PC-3 (cell line): Measurements from ENCODE around the gene GRIP2. TPM values are rescaled to one million over a fixed set of nuclear protein-coding genes. Genes with fewer than 3 reads are reported as not detected.

ENCODE experiments used
- ATAC-seq: fragments of 200-7000 bp; cut with Tn5 transposase; 2 replicates; pipeline ENCODE4 v1.9.1; 2020; ENCODE audit warnings: mild to moderate bottlenecking, moderate library complexity
- BruUV-seq: library from RNA; stranded (reverse); fragments of 400-500 nt; replicated peaks from 2 replicates; lab custom pipeline; 2021; lab: Mats Ljungman, UMichigan
- CTCF ChIA-PET: fragments of 300-600 bp; sonication (Branson Sonifier 250); formaldehyde crosslinking; loops from one replicate; lab custom pipeline; 2022; ENCODE audit warnings: antibody characterized with exemption; lab: Charles Lee
- POLR2A ChIA-PET: fragments of 300-600 bp; sonication (Branson Sonifier 250); formaldehyde crosslinking; loops from one replicate; lab custom pipeline; 2022; ENCODE audit warnings: antibody characterized with exemption; ENCODE audit not compliant: unreplicated experiment; lab: Charles Lee
- DNase-seq: peaks from one replicate; pipeline ENCODE4 v3.0.0-alpha.2; 2015
- H2AFZ ChIP-seq: fragments of 300-600 bp; sonication (generic); 2 replicates; pipeline ENCODE4 v1.6.0; 2016; ENCODE audit warnings: antibody characterized with exemption, low read length
- H3F3A ChIP-seq: fragments of 300-600 bp; sonication (generic); one replicate; pipeline ENCODE4 v1.6.0; 2017; ENCODE audit warnings: antibody characterized with exemption, low read length, control low read depth, mild to moderate bottlenecking; ENCODE audit not compliant: unreplicated experiment
- H3K27ac ChIP-seq: fragments of 300-600 bp; sonication (generic); 2 replicates; pipeline ENCODE4 v1.5.1; 2016; ENCODE audit warnings: mild to moderate bottlenecking, low read length
- H3K27me3 ChIP-seq: fragments of 300-600 bp; sonication (generic); 2 replicates; pipeline ENCODE4 v1.6.1; 2016; ENCODE audit warnings: low read length, mixed read lengths
- H3K36me3 ChIP-seq: fragments of 300-600 bp; sonication (generic); 2 replicates; pipeline ENCODE4 v1.6.1; 2016; ENCODE audit warnings: low read depth, mixed run types, low read length, mixed read lengths
- H3K4me1 ChIP-seq: fragments of 300-600 bp; sonication (generic); 2 replicates; pipeline ENCODE4 v1.5.1; 2016; ENCODE audit warnings: low read length; ENCODE audit not compliant: insufficient read depth
- H3K4me2 ChIP-seq: fragments of 300-600 bp; sonication (generic); 2 replicates; pipeline ENCODE4 v1.6.0; 2016; ENCODE audit warnings: low read length
- H3K4me3 ChIP-seq: fragments of 300-600 bp; sonication (generic); 2 replicates; pipeline ENCODE4 v1.5.1; 2016; ENCODE audit warnings: mild to moderate bottlenecking, low read length, mixed read lengths
- H3K79me2 ChIP-seq: fragments of 300-600 bp; sonication (generic); 2 replicates; pipeline ENCODE4 v1.6.1; 2017; ENCODE audit warnings: low read length, mixed read lengths
- H3K9ac ChIP-seq: fragments of 300-600 bp; sonication (generic); 2 replicates; pipeline ENCODE4 v1.6.0; 2016; ENCODE audit warnings: mild to moderate bottlenecking, low read length
- H3K9me2 ChIP-seq: fragments of 300-600 bp; sonication (generic); replicated peaks from 2 replicates; pipeline ENCODE4 v1.6.1; 2016; ENCODE audit warnings: mixed run types, low read length, mixed read lengths
- H3K9me3 ChIP-seq: fragments of 300-600 bp; sonication (generic); 2 replicates; pipeline ENCODE4 v1.6.1; 2016; ENCODE audit warnings: low read length, mixed read lengths
- H4K20me1 ChIP-seq: fragments of 300-600 bp; sonication (generic); 2 replicates; pipeline ENCODE4 v1.6.1; 2016; ENCODE audit warnings: low read length, mixed read lengths
- EZH2 ChIP-seq: fragments of 300-600 bp; sonication (generic); IDR thresholded peaks from one replicate; pipeline ENCODE4 v1.6.1; 2017; ENCODE audit warnings: antibody characterized with exemption, mild to moderate bottlenecking, low read length; ENCODE audit not compliant: unreplicated experiment
- EZH2phosphoT487 ChIP-seq: fragments of 300-600 bp; sonication (generic); IDR thresholded peaks from 2 replicates; pipeline ENCODE4 v1.6.1; 2018; ENCODE audit warnings: mild to moderate bottlenecking, antibody characterized with exemption, low read length, borderline replicate concordance
- intact Hi-C: fragments of 100-400 bp; cut with micrococcal nuclease; formaldehyde crosslinking; loops from 2 replicates; pipeline ENCODE4 v1.9.0; 2023
- total RNA-seq: library from RNA; depleted of rRNA; stranded (reverse); fragments of >200 nt; gene quantifications from 2 replicates; pipeline ENCODE4 v1.2.3, GENCODE V29; 2014
- TF ChIP-seq, protein P1 (sequence below): fragments of 300-600 bp; sonication (generic); conservative IDR thresholded peaks from 2 replicates; pipeline ENCODE4 v1.5.1; 2017; ENCODE audit warnings: antibody characterized with exemption, low read depth, mild to moderate bottlenecking, low read length

GRIP2 gene
- total RNA-seq, 1 experiment from 2014 or later = 0.36 TPM

DNA sequence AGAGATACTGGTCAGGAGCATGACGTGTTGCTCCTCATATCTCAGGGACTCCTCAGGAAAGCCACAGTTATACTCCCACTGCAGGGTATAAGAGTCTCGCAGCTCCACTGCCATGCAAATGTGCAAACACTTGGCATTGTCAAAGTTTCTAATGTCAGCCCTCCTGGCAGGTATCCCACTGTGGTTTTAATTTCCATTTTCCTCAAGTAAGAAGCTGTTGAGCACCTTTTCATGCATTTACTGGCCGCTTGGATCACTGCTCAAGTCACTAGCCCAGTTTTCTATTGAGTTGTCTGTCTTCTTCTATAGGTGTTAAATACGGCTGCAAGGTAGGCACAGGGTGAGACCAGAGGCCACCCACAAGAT, 41.9 kb upstream of the GRIP2 start:
- H3K9me2 ChIP-seq = no peaks in the 10 kb centered on the region
- no peaks in the 10 kb centered on the region for H3K79me2 ChIP-seq
- BruUV-seq = no TSS peak
- H3K27ac ChIP-seq = no peak overlapping the region
- H3F3A ChIP-seq = no peaks in the 10 kb centered on the region
- no peak overlapping the region for H3K4me2 ChIP-seq
- H3K9ac ChIP-seq = no peak overlapping the region
- ChIA-PET POLR2A (no interaction called here), CTCF (no interaction called here)
- ATAC-seq (no peak), DNase-seq (no peak)
- intact Hi-C loops = no loop called here
- peaks cover 16% of the 10 kb centered on the region for H3K4me1 ChIP-seq
- H3K36me3 ChIP-seq = no peaks in the 10 kb centered on the region
- H3K9me3 ChIP-seq = no peaks in the 10 kb centered on the region
- TF ChIP-seq EZH2 = no peak
- TF ChIP-seq, protein P1, sequence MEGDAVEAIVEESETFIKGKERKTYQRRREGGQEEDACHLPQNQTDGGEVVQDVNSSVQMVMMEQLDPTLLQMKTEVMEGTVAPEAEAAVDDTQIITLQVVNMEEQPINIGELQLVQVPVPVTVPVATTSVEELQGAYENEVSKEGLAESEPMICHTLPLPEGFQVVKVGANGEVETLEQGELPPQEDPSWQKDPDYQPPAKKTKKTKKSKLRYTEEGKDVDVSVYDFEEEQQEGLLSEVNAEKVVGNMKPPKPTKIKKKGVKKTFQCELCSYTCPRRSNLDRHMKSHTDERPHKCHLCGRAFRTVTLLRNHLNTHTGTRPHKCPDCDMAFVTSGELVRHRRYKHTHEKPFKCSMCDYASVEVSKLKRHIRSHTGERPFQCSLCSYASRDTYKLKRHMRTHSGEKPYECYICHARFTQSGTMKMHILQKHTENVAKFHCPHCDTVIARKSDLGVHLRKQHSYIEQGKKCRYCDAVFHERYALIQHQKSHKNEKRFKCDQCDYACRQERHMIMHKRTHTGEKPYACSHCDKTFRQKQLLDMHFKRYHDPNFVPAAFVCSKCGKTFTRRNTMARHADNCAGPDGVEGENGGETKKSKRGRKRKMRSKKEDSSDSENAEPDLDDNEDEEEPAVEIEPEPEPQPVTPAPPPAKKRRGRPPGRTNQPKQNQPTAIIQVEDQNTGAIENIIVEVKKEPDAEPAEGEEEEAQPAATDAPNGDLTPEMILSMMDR = no peak
- TF ChIP-seq EZH2phosphoT487 = no peak
- H2AFZ ChIP-seq = no peak overlapping the region
- H3K4me3 ChIP-seq = no peak overlapping the region
- no peaks in the 10 kb centered on the region for H3K27me3 ChIP-seq
- no peaks in the 10 kb centered on the region for H4K20me1 ChIP-seq

DNA sequence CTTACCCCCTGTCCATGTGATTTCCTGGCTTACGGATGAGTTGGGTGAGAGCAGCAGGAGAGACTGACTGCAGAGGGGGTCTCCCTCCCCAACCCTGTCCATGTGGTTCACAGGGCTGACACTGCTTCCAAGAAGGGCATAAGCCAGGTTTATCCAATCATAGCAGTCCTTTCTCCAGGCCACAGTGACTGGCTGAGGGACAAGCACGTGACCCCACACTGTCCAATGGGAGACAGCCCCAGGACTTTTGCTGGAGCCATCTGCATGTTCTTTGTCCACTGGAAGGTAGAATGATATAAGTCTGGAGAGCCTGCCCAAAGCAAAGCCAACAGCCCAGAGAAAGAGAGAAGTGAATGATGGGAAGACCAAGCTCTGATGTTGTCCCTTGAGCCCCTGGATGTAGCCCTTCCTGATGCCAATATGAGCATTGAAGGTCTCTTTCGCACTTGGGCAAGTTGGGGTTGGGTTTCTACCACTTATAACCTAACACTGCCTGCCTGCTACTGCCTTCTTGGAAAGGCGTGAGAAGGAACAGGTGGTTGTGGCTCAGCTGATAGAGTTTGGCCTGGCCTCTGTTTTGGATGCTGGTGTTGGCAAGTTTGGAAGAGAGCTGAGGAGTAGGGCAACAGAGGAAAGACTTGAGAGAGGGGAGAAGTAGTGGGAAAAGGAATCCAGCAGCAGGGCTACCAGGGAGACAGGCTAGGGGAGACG, 41.3 kb upstream of the GRIP2 start:
- peaks cover 14% of the 10 kb centered on the region for H3K4me1 ChIP-seq
- no peaks in the 10 kb centered on the region for H3F3A ChIP-seq
- POLR2A ChIA-PET = no interaction called here
- no TSS peak for BruUV-seq
- no peak overlapping the region for H3K9ac ChIP-seq
- no peak overlapping the region for H3K4me3 ChIP-seq
- no peaks in the 10 kb centered on the region for H3K27me3 ChIP-seq
- no peaks in the 10 kb centered on the region for H4K20me1 ChIP-seq
- no peak overlapping the region for H3K4me2 ChIP-seq
- ATAC-seq (no peak), DNase-seq (no peak)
- H3K36me3 ChIP-seq = no peaks in the 10 kb centered on the region
- CTCF ChIA-PET = no interaction called here
- H3K9me3 ChIP-seq = no peaks in the 10 kb centered on the region
- no peak overlapping the region for H3K27ac ChIP-seq
- intact Hi-C loops = no loop called here
- TF ChIP-seq EZH2 (no peak), EZH2phosphoT487 (no peak)
- TF ChIP-seq, protein P1 = no peak
- no peaks in the 10 kb centered on the region for H3K9me2 ChIP-seq
- H2AFZ ChIP-seq = no peak overlapping the region
- H3K79me2 ChIP-seq = no peaks in the 10 kb centered on the region

DNA sequence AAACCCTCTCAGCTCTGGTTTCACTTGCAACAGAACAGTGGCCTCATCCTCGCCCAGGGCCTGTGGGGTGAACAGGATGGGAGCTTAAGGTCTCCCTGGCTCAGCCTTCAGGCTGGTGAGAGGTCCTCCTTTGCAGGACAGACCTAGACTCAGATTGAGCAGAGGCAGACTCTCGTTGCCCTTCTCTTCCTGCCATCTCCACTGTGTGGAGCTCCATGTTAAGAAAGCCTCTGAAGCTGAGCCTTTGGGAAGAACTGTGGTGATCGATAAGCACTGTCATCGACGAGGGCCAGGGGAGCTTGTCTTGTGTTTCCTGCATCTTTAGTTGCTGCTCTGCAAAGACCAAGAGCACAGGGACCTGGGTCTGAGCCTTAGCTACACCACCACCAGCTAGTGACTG, 37.8 kb upstream of the GRIP2 start:
- Histone ChIP-seq H3K9me2 (no peaks in the 10 kb centered on the region), H3K9ac (no peak overlapping the region), H3K27me3 (no peaks in the 10 kb centered on the region), H3K79me2 (no peaks in the 10 kb centered on the region), H4K20me1 (no peaks in the 10 kb centered on the region), H3K4me2 (no peak overlapping the region), H3K36me3 (no peaks in the 10 kb centered on the region), H2AFZ (no peak overlapping the region), H3F3A (no peaks in the 10 kb centered on the region), H3K27ac (no peak overlapping the region), H3K4me3 (no peak overlapping the region), H3K9me3 (no peaks in the 10 kb centered on the region), H3K4me1 (peaks cover 1% of the 10 kb centered on the region; the same call in 1 of the 2 replicates)
- no TSS peak for BruUV-seq
- peak; percentile 64 for ATAC-seq
- CTCF ChIA-PET = interaction anchor here (1.2 kb wide), 1 partner anchor 30 kb away, joined by 6 read pairs; no protein-coding TSS in a partner anchor
- peak; percentile 19 for DNase-seq
- no peak for TF ChIP-seq EZH2phosphoT487
- TF ChIP-seq, protein P1 = peak; percentile 30; the same call in 1 of the 2 replicates
- TF ChIP-seq EZH2 = no peak
- POLR2A ChIA-PET = no interaction called here
- intact Hi-C loops = no loop called here
